K562 (cell line): ENCODE results near the gene CEP44. TPM values are rescaled to one million over a fixed set of nuclear protein-coding genes. Genes with fewer than 3 reads are reported as not detected.
A peak's percentile ranks its signal among the peaks of the same experiment; 100 is the strongest.

Experiments used
- ARID2 ChIP-seq: fragments of 450-650 bp; IDR thresholded peaks from 2 replicates; pipeline ENCODE4 v1.6.1; 2017; ENCODE audit warnings: antibody characterized with exemption, mild to moderate bottlenecking
- CBFA2T2 ChIP-seq: fragments of 450-650 bp; conservative IDR thresholded peaks from 2 replicates; pipeline ENCODE4 v1.6.1; 2017; ENCODE audit warnings: mild to moderate bottlenecking
- CEBPG ChIP-seq, 3 experiments: fragments of 200-800 bp in 1 of 3; sonication (Bioruptor generic) in 1 of 3; sonication (generic) in 1 of 3; formaldehyde crosslinking in 1 of 3; IDR thresholded peaks in 2 of 3; conservative IDR thresholded peaks in 1 of 3; 2 replicates each; pipeline versions ENCODE4 v1.6.1 to v1.8.0; 2016 to 2022; ENCODE audit warnings: missing compliant biosample characterization in 2 of 3, missing genetic modification characterization in 2 of 3, mild to moderate bottlenecking in 1 of 3, missing genetic modification reagents in 1 of 3
- DPF2 ChIP-seq: fragments of 450-650 bp; IDR thresholded peaks from 2 replicates; pipeline ENCODE4 v1.6.1; 2016
- FOXA3 ChIP-seq, 2 experiments: fragments of 450-650 bp in 1 of 2; sonication (generic) in 1 of 2; formaldehyde crosslinking; IDR thresholded peaks in 1 of 2; conservative IDR thresholded peaks in 1 of 2; 2 replicates each; pipeline versions ENCODE4 v1.4.0 to v1.8.0; 2020 to 2022; ENCODE audit warnings: mild to moderate bottlenecking in 2 of 2, missing genetic modification reagents in 1 of 2
- ILF3 ChIP-seq: fragments of 450-650 bp; IDR thresholded peaks from 2 replicates; pipeline ENCODE4 v1.6.1; 2018; ENCODE audit warnings: antibody characterized with exemption, mild to moderate bottlenecking, moderate library complexity, borderline replicate concordance
- MCM7 ChIP-seq, 2 experiments: fragments of 450-650 bp; IDR thresholded peaks; 2 replicates each; pipeline ENCODE4 v1.6.1; 2016 to 2018
- NFIX ChIP-seq: fragments of 250-450 bp; sonication (Bioruptor Pico); IDR thresholded peaks from 2 replicates; pipeline ENCODE4 v1.4.0; 2020; ENCODE audit warnings: low read depth, mild to moderate bottlenecking, moderate library complexity
- POLR2H ChIP-seq: IDR thresholded peaks from 2 replicates; pipeline ENCODE4 v1.6.1; 2016; ENCODE audit warnings: missing genetic modification characterization, low read depth, mild to moderate bottlenecking, control low read depth, missing compliant biosample characterization, moderate library complexity
- RBM15 ChIP-seq: fragments of 200-400 bp; formaldehyde crosslinking; IDR thresholded peaks from 2 replicates; pipeline ENCODE4 v1.6.1; 2018; ENCODE audit warnings: mild to moderate bottlenecking, low read length, moderate library complexity; ENCODE audit not compliant: insufficient read depth
- SLC30A9 ChIP-seq: fragments of 250-450 bp; sonication (Bioruptor Pico); IDR thresholded peaks from 2 replicates; pipeline ENCODE4 v1.8.0; 2022; ENCODE audit warnings: mild to moderate bottlenecking, moderate library complexity
- SMAD1 ChIP-seq: fragments of 150-350 bp; IDR thresholded peaks from 2 replicates; pipeline ENCODE4 v1.6.1; 2014; ENCODE audit warnings: low read length, low read depth; ENCODE audit not compliant: partially characterized antibody
- TEAD4 ChIP-seq, 2 experiments: sonication (generic) in 1 of 2; formaldehyde crosslinking in 1 of 2; IDR thresholded peaks; 2 replicates each; pipeline versions ENCODE4 v1.6.1 to v1.8.0; 2012 to 2022; ENCODE audit warnings: borderline replicate concordance in 1 of 2, inconsistent platforms in 1 of 2, low read length in 1 of 2, mild to moderate bottlenecking in 1 of 2, missing genetic modification reagents in 1 of 2
- TRIM24 ChIP-seq, 2 experiments: fragments of 450-650 bp; IDR thresholded peaks; 2 replicates each; pipeline ENCODE4 v1.6.1; 2016
- ZKSCAN8 ChIP-seq: fragments of 200-800 bp; sonication (Bioruptor generic); IDR thresholded peaks from 2 replicates; pipeline ENCODE4 v1.6.1; 2016; ENCODE audit warnings: missing genetic modification characterization, missing compliant biosample characterization
- ZNF133 ChIP-seq: fragments of 250-450 bp; sonication (Bioruptor Pico); IDR thresholded peaks from 2 replicates; pipeline ENCODE4 v1.4.0; 2020; ENCODE audit warnings: mild to moderate bottlenecking
- ZNF217 ChIP-seq: sonication (generic); formaldehyde crosslinking; IDR thresholded peaks from 2 replicates; pipeline ENCODE4 v1.8.0; 2022; ENCODE audit warnings: mild to moderate bottlenecking, missing genetic modification reagents
- ZNF253 ChIP-seq: fragments of 250-450 bp; sonication (Bioruptor Pico); conservative IDR thresholded peaks from 2 replicates; pipeline ENCODE4 v1.6.1; 2021; ENCODE audit warnings: mild to moderate bottlenecking
- ZNF436 ChIP-seq: fragments of 250-450, 450-650 bp; sonication (Bioruptor Pico); formaldehyde crosslinking; IDR thresholded peaks from 2 replicates; pipeline ENCODE4 v1.7.0; 2020; ENCODE audit warnings: mild to moderate bottlenecking
- ZNF778 ChIP-seq: fragments of 450-650 bp; formaldehyde crosslinking; IDR thresholded peaks from 2 replicates; pipeline ENCODE4 v1.4.0; 2020; ENCODE audit warnings: mild to moderate bottlenecking, moderate library complexity
- polyA plus RNA-seq, 8 experiments: library from polyadenylated mRNA; depleted of rRNA in 4 of 8; stranded (reverse) in 5 of 8; unstranded in 3 of 8; fragments of >200 nt; fragmentation: Nextera tagmentation in 2 of 8; fragmentation: Illumina TruSeq in 1 of 8; extraction: Ambion mirVana in 2 of 8; extraction: Trizol in 1 of 8; gene quantifications; 2 replicates each; pipeline versions ENCODE4 v1.2.1 to v1.2.3, GENCODE V29; 2011 to 2014; ENCODE audit warnings: inconsistent platforms in 1 of 8, missing spikeins in 1 of 8
- total RNA-seq, 7 experiments: library from RNA; depleted of rRNA in 6 of 7; stranded (reverse); fragments of >200 nt in 6 of 7; fragmentation: Illumina TruSeq in 2 of 7; extraction: Trizol in 2 of 7; gene quantifications; 2 replicates each; pipeline versions ENCODE4 v1.2.1 to v1.2.3, GENCODE V29; 2011 to 2021; ENCODE audit warnings: low replicate concordance in 1 of 7
- TF ChIP-seq, protein P1 (sequence below): fragments of 450-650 bp; formaldehyde crosslinking; IDR thresholded peaks from 2 replicates; pipeline ENCODE4 v1.4.0; 2020; ENCODE audit warnings: mild to moderate bottlenecking, moderate library complexity
- TF ChIP-seq, protein P2 (sequence below): sonication (generic); formaldehyde crosslinking; IDR thresholded peaks from 2 replicates; pipeline ENCODE4 v1.8.0; 2022; ENCODE audit warnings: missing genetic modification reagents, mild to moderate bottlenecking, moderate library complexity, borderline replicate concordance
- TF ChIP-seq, protein P3 (sequence below): fragments of 250-450 bp; sonication (Bioruptor Pico); IDR thresholded peaks from 2 replicates; pipeline ENCODE4 v1.8.0; 2021; ENCODE audit warnings: mild to moderate bottlenecking, moderate library complexity
- TF ChIP-seq, protein P4 (sequence below): fragments of 250-450 bp; sonication (Bioruptor Pico); IDR thresholded peaks from 2 replicates; pipeline ENCODE4 v1.5.0; 2022; ENCODE audit warnings: mild to moderate bottlenecking

CEP44 gene
- total and polyA plus RNA-seq, 9 of the 15 experiments (the other 6 are each of a cell fraction or from before 2014, with no cell fraction given): 19.6 to 45.0 (median 24.4) TPM

DNA sequence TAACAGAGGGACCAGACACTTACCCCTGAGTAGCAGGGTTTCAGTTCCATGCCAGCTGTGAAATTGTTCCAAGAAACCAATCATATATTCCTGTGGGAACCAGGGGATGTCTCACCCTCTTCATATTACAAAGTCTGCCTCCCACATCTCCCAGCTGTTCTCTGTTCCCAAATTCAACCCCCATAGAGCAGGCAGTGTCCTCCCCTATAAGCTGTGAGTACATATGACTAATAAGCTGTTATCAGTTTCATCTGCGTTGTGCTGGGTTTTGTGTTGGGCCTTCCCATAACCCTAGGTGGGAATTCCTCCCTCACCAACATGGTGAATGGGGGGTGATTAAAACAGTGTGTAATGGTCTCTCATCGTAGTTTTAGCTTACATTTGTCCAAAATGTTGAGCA is 41.0 kb downstream of the CEP44 start (continued):
- TF ChIP-seq, protein P1, sequence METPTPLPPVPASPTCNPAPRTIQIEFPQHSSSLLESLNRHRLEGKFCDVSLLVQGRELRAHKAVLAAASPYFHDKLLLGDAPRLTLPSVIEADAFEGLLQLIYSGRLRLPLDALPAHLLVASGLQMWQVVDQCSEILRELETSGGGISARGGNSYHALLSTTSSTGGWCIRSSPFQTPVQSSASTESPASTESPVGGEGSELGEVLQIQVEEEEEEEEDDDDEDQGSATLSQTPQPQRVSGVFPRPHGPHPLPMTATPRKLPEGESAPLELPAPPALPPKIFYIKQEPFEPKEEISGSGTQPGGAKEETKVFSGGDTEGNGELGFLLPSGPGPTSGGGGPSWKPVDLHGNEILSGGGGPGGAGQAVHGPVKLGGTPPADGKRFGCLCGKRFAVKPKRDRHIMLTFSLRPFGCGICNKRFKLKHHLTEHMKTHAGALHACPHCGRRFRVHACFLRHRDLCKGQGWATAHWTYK: no peak
- TF ChIP-seq ZNF253 (CRISPR knock-in tag): no peak
- TF ChIP-seq, protein P2, sequence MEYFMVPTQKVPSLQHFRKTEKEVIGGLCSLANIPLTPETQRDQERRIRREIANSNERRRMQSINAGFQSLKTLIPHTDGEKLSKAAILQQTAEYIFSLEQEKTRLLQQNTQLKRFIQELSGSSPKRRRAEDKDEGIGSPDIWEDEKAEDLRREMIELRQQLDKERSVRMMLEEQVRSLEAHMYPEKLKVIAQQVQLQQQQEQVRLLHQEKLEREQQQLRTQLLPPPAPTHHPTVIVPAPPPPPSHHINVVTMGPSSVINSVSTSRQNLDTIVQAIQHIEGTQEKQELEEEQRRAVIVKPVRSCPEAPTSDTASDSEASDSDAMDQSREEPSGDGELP (CRISPR knock-in tag): no peak
- no peak for TF ChIP-seq ARID2
- TF ChIP-seq ILF3: no peak
- TF ChIP-seq ZNF778: no peak
- TF ChIP-seq TEAD4 (IDR thresholded peaks at IDR 0.05; ENCODE audit: low read length): no peak
- no peak for TF ChIP-seq TEAD4 (CRISPR knock-in tag; IDR thresholded peaks at IDR 0.05; ENCODE audit: borderline replicate concordance)
- TF ChIP-seq POLR2H (tag): no peak
- TF ChIP-seq, protein P3, sequence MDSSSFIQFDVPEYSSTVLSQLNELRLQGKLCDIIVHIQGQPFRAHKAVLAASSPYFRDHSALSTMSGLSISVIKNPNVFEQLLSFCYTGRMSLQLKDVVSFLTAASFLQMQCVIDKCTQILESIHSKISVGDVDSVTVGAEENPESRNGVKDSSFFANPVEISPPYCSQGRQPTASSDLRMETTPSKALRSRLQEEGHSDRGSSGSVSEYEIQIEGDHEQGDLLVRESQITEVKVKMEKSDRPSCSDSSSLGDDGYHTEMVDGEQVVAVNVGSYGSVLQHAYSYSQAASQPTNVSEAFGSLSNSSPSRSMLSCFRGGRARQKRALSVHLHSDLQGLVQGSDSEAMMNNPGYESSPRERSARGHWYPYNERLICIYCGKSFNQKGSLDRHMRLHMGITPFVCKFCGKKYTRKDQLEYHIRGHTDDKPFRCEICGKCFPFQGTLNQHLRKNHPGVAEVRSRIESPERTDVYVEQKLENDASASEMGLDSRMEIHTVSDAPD (CRISPR knock-in tag): no peak
- no peak for TF ChIP-seq RBM15
- no peak for TF ChIP-seq ZNF436 (CRISPR knock-in tag)
- TF ChIP-seq CBFA2T2: no peak
- TF ChIP-seq, protein P4, sequence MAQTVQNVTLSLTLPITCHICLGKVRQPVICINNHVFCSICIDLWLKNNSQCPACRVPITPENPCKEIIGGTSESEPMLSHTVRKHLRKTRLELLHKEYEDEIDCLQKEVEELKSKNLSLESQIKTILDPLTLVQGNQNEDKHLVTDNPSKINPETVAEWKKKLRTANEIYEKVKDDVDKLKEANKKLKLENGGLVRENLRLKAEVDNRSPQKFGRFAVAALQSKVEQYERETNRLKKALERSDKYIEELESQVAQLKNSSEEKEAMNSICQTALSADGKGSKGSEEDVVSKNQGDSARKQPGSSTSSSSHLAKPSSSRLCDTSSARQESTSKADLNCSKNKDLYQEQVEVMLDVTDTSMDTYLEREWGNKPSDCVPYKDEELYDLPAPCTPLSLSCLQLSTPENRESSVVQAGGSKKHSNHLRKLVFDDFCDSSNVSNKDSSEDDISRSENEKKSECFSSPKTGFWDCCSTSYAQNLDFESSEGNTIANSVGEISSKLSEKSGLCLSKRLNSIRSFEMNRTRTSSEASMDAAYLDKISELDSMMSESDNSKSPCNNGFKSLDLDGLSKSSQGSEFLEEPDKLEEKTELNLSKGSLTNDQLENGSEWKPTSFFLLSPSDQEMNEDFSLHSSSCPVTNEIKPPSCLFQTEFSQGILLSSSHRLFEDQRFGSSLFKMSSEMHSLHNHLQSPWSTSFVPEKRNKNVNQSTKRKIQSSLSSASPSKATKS (CRISPR knock-in tag): no peak
- no peak for TF ChIP-seq FOXA3 (CRISPR knock-in tag; conservative IDR thresholded peaks at IDR 0.05 in 1 of 2, IDR thresholded peaks at IDR 0.05 in 1 of 2)
- no peak for TF ChIP-seq ZKSCAN8
- TF ChIP-seq ZNF133: no peak
- TF ChIP-seq MCM7 (IDR thresholded peaks at IDR 0.05): no peak
- 0 out of 4 replicates have a peak, but pooled peaks of 1 of the 2 experiments have one; percentile 20 for TF ChIP-seq TRIM24 (IDR thresholded peaks at IDR 0.05)
- TF ChIP-seq ZNF217: no peak
- no peak for TF ChIP-seq SLC30A9 (CRISPR knock-in tag)
- no peak for TF ChIP-seq CEBPG (CRISPR knock-in tag; IDR thresholded peaks at IDR 0.05)
- no peak for TF ChIP-seq CEBPG (tag; conservative IDR thresholded peaks at IDR 0.05 in 1 of 2, IDR thresholded peaks at IDR 0.05 in 1 of 2)
- peak; percentile 24; the same call in 1 of the 2 replicates for TF ChIP-seq DPF2
- no peak for TF ChIP-seq NFIX (CRISPR knock-in tag)
- no peak for TF ChIP-seq SMAD1
